SU-DHL-6 (cell line): ENCODE results near the gene RPTOR.

ENCODE experiments used
- H2AFZ ChIP-seq: fragments of 200-600 bp; sonication (generic); 2 replicates; pipeline ENCODE4 v1.6.1; 2014; ENCODE audit warnings: low read depth, mild to moderate bottlenecking, moderate library complexity, mixed read lengths, antibody characterized with exemption, low read length; ENCODE audit not compliant: severe bottlenecking
- H3F3A ChIP-seq: fragments of 200-600 bp; shearing (Covaris generic); 2 replicates; pipeline ENCODE4 v1.6.0; 2016; ENCODE audit warnings: antibody characterized with exemption, mild to moderate bottlenecking; ENCODE audit not compliant: insufficient read depth
- H3K27ac ChIP-seq: fragments of 200-600 bp; sonication (generic); 2 replicates; pipeline ENCODE4 v1.5.1; 2016; ENCODE audit warnings: low read depth, mild to moderate bottlenecking, low read length, moderate library complexity, mixed read lengths
- H3K27me3 ChIP-seq: fragments of 200-600 bp; sonication (generic), shearing (Covaris generic); 2 replicates; pipeline ENCODE4 v1.6.0; 2014; ENCODE audit warnings: mild to moderate bottlenecking, low read length
- H3K36me3 ChIP-seq: fragments of 200-600 bp; sonication (generic); 2 replicates; pipeline ENCODE4 v1.6.1; 2014; ENCODE audit warnings: mild to moderate bottlenecking, low read length, mixed read lengths
- H3K4me2 ChIP-seq: fragments of 300-600, 200-600 bp; shearing (Covaris generic), sonication (generic); 2 replicates; pipeline ENCODE4 v1.6.0; 2014; ENCODE audit warnings: low read length, low read depth, mild to moderate bottlenecking; ENCODE audit not compliant: poor library complexity, severe bottlenecking
- H3K4me3 ChIP-seq: fragments of 200-600 bp; sonication (generic); 2 replicates; pipeline ENCODE4 v1.5.1; 2014; ENCODE audit warnings: antibody characterized with exemption, low read length, mild to moderate bottlenecking, mixed read lengths; ENCODE audit not compliant: insufficient read depth, poor library complexity, severe bottlenecking
- H3K79me2 ChIP-seq: fragments of 200-600 bp; sonication (generic); 2 replicates; pipeline ENCODE4 v1.6.1; 2014; ENCODE audit warnings: mild to moderate bottlenecking, low read length, moderate library complexity; ENCODE audit not compliant: insufficient read depth
- H3K9ac ChIP-seq: fragments of 200-600 bp; sonication (generic); 2 replicates; pipeline ENCODE4 v1.7.0; 2014; ENCODE audit warnings: mild to moderate bottlenecking, low read length
- H3K9me2 ChIP-seq: fragments of 200-600 bp; sonication (generic); replicated peaks from 2 replicates; pipeline ENCODE4 v1.6.1; 2014; ENCODE audit warnings: low read length; ENCODE audit not compliant: insufficient read depth
- H3K9me3 ChIP-seq: fragments of 200-600 bp; sonication (generic); 2 replicates; pipeline ENCODE4 v1.6.1; 2014; ENCODE audit warnings: low read length, mixed read lengths; ENCODE audit not compliant: insufficient read depth
- H4K20me1 ChIP-seq: fragments of 200-600 bp; sonication (generic); 2 replicates; pipeline ENCODE4 v1.6.1; 2014; ENCODE audit warnings: low read depth, mild to moderate bottlenecking, antibody characterized with exemption, low read length, moderate library complexity, mixed read lengths
- EZH2phosphoT487 ChIP-seq: fragments of 200-600 bp; sonication (generic), shearing (Covaris generic); conservative IDR thresholded peaks from 2 replicates; pipeline ENCODE4 v1.6.1; 2018; ENCODE audit warnings: mild to moderate bottlenecking, antibody characterized with exemption, low read length, moderate library complexity, mixed read lengths
- TF ChIP-seq, protein P1 (sequence below): fragments of 200-600 bp; sonication (generic); IDR thresholded peaks from one replicate; pipeline ENCODE4 v1.5.1; 2017; ENCODE audit warnings: antibody characterized with exemption, mild to moderate bottlenecking, low read length, moderate library complexity; ENCODE audit not compliant: insufficient read depth, poor library complexity, severe bottlenecking

The RPTOR gene

DNA sequence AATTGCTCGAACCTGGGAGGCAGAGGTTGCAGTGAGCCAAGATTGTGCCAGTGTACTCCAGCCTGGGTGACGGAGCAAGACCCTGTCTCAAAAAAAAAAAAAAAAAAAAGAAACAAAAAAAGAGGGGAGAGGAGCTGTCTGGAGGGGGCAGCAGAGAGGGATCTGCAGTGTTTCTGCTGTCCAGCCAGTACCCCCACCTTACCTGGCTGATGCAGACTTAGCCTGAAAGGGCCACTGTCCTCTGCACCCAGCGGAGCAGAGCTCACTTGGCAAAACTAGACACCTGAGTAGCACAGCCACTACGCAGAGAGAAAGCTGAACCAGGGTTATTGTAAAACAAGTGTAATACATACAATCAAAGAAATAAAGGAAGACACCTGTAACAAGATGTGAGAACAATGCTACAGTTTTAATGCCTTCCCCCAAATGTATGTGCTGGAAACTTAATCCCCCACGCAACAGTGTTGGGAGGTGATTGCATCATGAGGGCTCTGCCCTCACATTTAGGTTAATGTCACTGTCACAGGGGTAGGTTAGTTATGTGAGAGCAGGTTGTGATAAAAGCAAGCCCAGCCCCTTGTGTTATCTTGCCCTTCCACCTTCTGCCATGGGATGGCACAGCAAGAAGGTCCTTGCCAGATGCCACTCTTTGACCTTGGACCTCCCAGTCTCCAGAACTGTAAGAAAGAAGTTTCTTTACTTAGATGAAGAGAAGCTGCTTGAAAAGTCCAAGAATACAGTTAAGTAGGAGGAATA, 211.2 kb downstream of the RPTOR start:
- Histone ChIP-seq H3K9ac (no peak overlapping the region), H3K27me3 (no peaks in the 10 kb centered on the region), H4K20me1 (no peaks in the 10 kb centered on the region), H3K36me3 (no peaks in the 10 kb centered on the region), H3K9me2 (no peaks in the 10 kb centered on the region), H3K4me2 (no peak overlapping the region), H3K4me3 (no peak overlapping the region), H3K27ac (no peak overlapping the region), H2AFZ (no peak overlapping the region), H3F3A (no peaks in the 10 kb centered on the region), H3K9me3 (no peaks in the 10 kb centered on the region), H3K79me2 (no peaks in the 10 kb centered on the region)
- TF ChIP-seq, protein P1, sequence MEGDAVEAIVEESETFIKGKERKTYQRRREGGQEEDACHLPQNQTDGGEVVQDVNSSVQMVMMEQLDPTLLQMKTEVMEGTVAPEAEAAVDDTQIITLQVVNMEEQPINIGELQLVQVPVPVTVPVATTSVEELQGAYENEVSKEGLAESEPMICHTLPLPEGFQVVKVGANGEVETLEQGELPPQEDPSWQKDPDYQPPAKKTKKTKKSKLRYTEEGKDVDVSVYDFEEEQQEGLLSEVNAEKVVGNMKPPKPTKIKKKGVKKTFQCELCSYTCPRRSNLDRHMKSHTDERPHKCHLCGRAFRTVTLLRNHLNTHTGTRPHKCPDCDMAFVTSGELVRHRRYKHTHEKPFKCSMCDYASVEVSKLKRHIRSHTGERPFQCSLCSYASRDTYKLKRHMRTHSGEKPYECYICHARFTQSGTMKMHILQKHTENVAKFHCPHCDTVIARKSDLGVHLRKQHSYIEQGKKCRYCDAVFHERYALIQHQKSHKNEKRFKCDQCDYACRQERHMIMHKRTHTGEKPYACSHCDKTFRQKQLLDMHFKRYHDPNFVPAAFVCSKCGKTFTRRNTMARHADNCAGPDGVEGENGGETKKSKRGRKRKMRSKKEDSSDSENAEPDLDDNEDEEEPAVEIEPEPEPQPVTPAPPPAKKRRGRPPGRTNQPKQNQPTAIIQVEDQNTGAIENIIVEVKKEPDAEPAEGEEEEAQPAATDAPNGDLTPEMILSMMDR = no peak
- no peak for TF ChIP-seq EZH2phosphoT487

DNA sequence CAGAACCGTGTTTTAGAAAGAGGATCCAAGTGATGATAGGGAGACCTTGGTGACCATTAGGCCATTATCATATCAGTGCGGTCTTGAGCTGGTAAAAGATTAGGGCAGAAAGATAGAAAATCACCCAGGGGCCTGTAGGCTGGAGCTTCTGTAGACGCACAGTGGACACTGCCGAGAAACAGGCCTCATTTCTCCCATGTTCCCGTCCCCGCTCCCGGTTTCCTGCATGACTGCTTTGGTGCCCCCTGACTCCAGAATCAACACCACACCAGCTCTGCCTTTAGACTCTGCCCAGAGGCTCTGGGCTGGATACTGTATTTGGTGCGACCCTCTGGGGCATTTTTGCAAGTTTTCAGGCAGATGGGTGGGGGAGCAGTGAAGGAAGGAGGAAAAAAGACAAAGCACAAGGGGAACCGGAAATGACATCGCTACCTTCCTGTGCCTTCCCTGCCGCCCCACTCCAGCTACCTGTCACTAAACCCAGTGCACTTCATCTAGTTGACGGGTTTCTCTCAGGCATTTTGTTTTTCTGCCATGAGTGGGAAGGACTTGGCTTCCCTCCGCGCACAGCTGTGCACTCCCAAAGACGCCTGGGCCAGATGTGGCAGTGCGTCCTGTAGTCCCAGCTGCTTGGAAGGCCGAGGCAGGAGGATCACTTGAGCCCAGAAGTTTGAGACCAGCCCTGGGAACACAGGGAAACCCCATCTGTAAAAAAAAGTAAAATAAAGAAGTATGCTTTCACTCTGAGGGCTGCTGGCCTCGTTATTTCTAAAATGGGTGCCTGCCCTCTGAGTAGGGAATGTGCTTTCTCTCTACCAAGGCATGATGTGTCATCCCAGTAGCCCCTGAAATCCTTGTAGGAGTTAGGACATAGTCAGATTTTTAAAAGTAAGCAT, 214.1 kb downstream of the RPTOR start:
- Histone ChIP-seq H3K9ac (no peak overlapping the region), H2AFZ (no peak overlapping the region)

DNA sequence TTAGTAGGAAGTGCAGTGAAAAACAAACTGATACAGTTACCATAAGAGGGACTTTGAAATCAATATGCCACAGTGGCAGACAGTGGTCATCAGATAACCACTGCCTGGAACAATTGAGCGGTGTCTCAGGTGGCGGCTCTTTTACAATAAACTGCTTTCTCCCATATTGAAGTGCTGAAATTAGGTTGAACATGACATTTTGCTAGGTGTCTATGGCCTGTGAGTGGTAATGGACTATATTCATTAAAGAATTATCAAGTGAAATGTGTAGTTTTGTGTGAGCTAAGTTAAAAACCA, 214.7 kb downstream of the RPTOR start:
- no peak overlapping the region for H3K4me2 ChIP-seq
- no peak overlapping the region for H3K4me3 ChIP-seq
- H3K27me3 ChIP-seq = no peaks in the 10 kb centered on the region
- no peak overlapping the region for H3K27ac ChIP-seq
- no peaks in the 10 kb centered on the region for H3K9me2 ChIP-seq
- no peaks in the 10 kb centered on the region for H3K9me3 ChIP-seq
- H3K9ac ChIP-seq = no peak overlapping the region
- no peaks in the 10 kb centered on the region for H3F3A ChIP-seq
- H3K79me2 ChIP-seq = peaks cover 4% of the 10 kb centered on the region; the same call in 1 of the 2 replicates
- no peaks in the 10 kb centered on the region for H4K20me1 ChIP-seq
- TF ChIP-seq, protein P1 = no peak
- TF ChIP-seq EZH2phosphoT487 = no peak
- H2AFZ ChIP-seq = no peak overlapping the region
- no peaks in the 10 kb centered on the region for H3K36me3 ChIP-seq

More for the DNA sequence above, 214.1 kb downstream of the RPTOR start:
- peaks cover 4% of the 10 kb centered on the region; the same call in 1 of the 2 replicates for H3K79me2 ChIP-seq
- no peaks in the 10 kb centered on the region for H3K27me3 ChIP-seq
- H3K4me2 ChIP-seq = no peak overlapping the region
- H3K36me3 ChIP-seq = no peaks in the 10 kb centered on the region
- TF ChIP-seq, protein P1 = no peak
- TF ChIP-seq EZH2phosphoT487 = no peak
- no peaks in the 10 kb centered on the region for H3K9me3 ChIP-seq
- H3K27ac ChIP-seq = no peak overlapping the region
- no peaks in the 10 kb centered on the region for H3K9me2 ChIP-seq
- H3K4me3 ChIP-seq = no peak overlapping the region
- H3F3A ChIP-seq = no peaks in the 10 kb centered on the region
- no peaks in the 10 kb centered on the region for H4K20me1 ChIP-seq
